NCI-H526 (cell line): ENCODE results near the gene LUC7L3.
"Not testable (repeated sequence)": the region's sequence is repeated elsewhere in the genome, so short reads cannot be mapped to it uniquely, and the experiment has no call there.

ENCODE experiments used
- DNase-seq, 2 experiments: peaks; one replicate each; lab custom pipeline; 2025; lab: John Stamatoyannopoulos, UW

LUC7L3 gene

DNA sequence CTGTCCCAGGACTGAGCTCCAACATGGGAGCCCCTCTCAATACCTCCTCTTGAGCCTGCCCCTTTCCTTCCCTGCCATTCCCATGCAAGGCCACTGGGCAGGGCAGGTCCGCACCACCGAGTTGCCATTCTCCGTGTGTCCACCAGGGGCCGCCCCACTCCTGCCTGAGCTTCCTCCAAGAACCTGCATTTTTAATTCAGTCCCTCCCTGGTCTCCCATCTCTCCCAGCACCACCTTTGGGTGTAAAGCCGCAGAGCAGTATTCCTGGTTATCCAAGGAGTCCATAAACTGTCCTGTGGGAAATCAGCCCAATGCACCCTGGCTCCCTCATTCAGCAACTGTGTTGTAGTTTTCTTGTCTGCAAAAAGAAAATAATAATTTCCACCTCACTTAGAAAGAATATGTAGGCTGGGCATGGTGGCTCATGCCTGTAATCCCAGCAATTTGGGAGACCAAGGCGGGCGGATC is 63.8 kb downstream of the LUC7L3 start:
- peak; percentile 86 to 93 for DNase-seq

DNA sequence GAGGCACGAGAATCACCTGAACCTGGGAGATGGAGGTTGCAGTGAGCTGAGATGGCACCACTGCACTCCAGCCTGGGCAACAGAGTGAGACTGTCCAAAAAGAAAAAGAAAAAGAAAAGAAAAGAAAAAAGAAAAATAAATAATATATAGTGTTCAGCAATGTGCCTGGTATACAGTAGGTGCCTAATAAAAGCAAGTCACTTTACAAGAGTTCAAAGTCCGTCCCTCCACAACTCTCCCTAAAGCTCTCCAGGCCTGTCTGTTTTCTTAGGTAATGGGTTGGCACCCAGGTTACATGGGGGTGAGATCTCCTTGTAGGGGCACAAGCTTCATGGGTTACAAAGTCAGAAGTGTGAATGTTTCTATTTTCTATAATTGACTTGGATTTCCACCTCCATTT is 64.5 kb downstream of the LUC7L3 start:
- DNase-seq: no peak

DNA sequence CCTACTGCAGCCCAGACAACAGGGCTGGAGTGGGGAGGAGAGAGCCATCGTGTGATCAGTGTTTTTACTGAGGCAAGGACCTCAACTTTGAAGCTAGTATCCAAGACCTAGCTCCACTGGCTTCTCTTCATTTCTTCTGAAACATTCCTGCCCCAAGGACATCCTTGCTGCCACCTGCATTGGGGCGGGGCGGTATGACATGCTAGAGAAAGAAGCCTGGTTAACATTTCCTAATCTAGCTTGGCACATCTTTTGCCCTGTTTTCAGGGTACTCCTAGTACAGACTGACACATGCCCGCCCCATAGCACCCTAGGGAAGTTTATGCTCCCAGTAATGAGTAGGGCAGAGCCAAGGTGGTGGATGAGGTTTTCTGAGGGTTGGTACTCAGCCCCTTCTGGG is 65.7 kb downstream of the LUC7L3 start:
- no peak for DNase-seq

DNA sequence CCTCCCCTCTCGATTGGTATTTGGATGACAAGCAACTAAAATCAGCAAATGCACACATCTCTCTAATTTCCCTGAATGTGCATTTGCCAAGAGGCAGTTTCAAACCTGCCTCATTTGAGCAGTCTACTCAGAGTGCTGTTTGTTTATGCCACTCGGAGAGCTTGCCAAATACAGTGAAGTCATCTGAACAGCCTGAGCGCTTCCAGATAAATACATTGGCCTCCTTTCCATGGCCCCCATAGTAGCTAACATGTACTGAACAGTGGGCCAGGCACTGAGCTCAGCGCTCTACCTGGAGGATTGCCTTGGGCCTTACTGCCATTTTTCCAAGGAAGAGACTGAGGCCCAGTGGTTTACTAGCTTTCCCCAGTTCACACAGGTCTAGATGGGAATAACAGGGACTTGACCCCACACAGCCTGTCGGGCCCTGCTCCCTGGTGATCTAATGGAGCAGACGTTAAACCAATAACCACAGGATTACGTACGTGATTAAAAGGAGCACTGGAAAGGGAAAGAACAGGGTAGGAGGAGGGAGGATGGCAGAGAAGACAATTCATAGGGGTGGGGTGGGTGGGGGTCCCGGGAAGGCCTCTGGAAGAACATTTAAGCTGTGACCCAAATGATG is 66.7 kb downstream of the LUC7L3 start:
- DNase-seq: no peak

- peak in 1 of 2 experiments; percentile 29 for DNase-seq
Measured at GRCh38 chr17:50787106-50787505, 67.7 kb downstream of the LUC7L3 start.

DNA sequence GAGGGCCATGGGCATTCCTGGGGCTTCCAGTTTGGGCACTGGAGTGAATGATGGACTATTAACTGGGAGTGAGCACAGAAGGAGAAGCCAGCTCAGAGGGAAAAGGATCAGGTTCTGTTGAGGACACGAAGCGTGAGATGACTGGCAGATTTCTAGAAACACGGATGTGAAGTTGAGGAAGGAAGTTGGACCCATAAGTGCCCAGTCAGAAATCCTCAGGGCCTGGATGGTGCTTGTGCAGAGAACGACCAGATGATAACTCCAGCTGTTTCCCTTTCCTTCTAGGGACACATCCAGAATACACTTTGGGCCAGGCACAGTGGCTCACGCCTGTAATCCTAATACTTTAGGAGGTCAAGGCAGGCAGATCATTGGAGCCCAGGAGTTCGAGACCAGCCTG is 71.2 kb downstream of the LUC7L3 start:
- DNase-seq: no peak

DNA sequence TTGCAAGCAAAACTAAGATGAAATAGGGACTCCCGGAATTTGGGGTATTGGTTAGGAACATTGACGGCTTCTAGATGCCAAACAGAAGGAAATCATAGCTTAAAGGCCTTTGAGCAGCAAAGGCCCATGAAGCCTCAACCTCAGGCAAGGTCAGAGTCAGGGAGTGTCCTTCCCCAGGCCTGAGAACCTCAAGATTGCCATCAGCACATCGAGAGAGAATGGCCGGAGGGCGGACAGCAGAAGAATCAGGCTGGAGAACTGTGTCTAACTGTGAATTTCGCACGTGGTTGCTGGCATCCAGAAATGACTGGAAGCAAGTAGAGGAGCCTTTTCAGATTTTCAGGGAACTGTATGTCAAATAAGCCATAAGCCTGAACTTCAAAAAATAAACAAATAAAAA is 72.7 kb downstream of the LUC7L3 start:
- DNase-seq: no peak

- no peak for DNase-seq
Measured at GRCh38 chr17:50793007-50793406, 73.6 kb downstream of the LUC7L3 start.

DNA sequence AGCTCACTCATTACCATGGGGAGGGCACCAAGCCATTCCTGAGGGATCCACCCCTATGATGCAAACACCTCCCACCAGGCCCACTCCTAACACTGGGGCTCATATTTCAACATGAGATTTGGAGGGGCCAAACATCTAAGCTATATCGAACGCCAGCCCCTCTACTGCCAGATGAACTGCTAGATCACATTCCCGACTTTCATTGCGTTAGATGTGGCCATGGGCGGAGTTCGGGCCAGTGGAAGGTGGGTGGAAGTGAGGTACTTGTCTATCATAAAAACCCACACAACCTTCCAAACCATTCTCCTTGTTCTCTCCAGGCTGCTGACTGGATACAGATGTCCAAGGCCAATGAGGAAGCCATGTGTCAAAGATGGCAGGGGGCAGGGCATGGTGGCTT is 75.0 kb downstream of the LUC7L3 start:
- DNase-seq: no peak

DNA sequence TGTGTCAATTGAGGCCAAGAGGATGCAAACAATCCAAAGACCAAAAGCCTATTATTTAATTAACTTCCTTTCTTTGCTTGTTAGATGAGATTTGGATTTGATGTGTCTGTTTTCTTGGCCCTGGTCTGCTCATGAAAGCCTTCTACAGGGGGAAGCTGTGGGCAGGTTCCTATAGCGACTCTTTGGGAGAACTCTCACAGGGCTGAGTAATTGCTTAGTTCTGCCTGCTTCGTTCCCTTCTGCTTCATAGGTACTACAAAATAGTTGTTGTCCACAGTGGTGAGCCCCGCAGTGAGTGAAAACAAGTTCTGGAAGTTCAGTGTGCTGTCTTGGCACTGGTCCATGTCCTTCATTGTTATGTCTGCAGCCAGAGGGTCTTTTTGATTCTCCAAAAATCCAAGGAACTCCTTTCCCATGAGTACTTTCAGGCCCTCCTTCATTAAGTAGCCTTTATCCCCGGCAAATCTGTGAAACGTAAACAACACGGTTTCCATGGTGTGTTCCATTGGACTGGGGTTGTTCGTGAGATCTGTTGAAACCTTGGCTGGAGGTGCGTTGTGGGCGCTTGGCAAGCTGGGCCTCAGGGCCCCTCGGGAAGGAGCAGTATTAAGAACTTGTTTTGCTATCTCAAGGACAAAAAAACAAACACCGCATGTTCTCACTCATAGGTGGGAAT is 77.9 kb downstream of the LUC7L3 start:
- DNase-seq: no peak

DNA sequence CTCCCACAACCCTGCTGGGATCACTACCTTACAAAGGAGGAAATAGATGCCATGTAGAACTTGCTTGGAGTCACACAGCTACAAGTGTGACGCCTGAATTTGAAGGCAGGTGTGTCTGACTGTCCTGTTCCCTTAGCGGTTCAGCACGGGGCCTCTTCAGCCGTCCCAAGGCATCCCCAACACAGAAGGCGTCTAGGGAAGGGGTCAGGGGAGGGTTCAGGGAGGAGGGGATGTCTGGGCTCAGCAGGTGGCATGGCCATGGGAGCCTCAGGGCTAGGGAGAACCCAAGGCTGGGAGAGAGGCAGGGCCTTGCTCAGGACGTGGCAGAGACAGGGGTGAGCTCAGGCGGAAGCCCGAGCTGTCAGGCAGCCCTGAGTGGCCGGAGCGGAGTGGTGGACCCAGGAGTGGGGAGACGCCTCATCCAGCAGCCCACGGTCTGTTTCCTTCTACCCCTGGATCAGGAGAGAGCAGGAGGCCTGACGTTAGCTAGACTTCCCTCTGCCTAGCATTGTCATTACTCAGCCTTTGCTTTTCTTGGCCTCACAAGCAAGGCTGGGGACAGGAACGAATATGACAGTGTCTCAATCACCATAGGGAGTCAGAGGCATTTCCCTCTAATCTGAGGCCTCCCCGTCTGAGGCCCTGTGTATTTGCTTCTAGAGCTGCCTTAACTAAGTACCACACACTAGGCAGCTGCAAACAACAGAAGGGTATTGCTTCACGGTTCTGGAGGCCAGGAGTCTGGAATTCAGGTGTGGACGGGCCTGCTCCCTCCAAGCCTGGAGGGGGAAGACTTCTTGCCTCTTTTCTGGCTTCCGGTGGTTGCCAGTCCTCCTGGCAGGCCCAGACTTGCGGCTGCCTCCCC is 79.3 kb downstream of the LUC7L3 start:
- peak in 1 of 2 experiments; percentile 53 for DNase-seq

- no peak for DNase-seq
Measured at GRCh38 chr17:50799582-50799981, 80.2 kb downstream of the LUC7L3 start.

GRCh38 chr17:50800196-50800700 is 80.8 kb downstream of the LUC7L3 start:
- DNase-seq: no peak

DNA sequence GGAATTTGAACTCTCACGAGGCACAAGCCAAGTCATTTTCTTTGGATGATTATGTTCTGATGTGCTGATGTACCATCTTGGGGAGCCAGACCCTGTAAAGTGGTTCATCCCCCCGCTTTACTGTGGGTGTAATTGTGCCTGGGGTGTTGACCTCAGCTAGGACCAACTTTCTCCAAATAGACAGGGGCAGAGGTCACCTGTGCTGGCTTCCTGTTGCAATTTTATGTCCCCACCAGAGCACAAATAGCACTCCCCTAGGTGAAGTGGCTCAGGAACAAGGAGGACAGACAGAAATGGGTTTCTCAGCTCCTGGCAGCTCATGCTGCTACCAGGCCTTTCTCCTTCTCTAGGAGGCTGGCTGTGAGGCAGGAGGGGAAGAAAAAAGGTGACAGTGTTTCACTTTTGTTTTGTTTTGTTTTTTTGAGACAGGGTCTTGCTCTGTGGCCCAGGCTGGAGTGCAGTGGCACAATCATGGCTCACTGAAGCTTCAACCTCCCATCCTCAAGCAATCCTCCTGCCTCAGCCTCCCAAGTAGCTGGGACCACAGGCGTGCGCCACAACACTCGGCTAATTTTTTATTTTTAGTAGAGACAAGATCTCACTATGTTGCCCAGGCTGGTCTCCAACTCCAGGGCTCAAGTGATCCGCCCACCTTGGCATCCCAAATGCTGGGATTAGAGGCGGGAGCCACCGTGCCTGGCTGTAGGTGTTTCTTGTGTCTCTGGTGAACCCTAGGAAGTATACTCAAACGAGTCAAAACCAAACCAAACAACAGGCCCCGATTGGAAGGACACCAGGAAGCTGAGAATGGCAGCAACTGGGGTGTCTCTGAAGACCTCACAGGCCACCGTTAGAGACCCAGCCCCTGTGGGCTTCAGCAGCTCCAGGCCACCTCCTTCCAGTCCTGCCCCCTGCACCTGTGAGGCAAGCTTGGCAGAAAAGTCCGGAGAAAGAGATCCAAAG is 83.5 kb downstream of the LUC7L3 start:
- DNase-seq: no peak

DNA sequence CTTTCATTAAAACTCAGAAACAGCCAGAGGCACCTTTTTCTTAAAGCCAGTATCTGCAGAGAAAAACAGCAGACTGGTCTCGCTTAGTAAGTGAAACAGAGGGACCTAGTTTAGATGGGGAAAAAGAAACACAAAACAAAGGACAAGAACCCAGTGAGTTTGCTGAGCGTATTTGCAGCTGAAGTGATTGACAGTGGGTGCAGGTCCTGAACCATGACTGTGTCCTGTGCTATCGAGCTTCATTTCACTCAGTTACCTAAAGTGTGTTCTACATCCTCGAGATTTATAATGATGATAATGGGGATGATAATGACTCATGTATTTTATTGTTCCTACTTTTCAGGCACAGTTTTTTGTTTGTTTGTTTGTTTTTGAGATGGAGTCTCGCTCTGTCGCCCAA is 84.3 kb downstream of the LUC7L3 start:
- no peak for DNase-seq

GRCh38 chr17:50804749-50805475 is 85.5 kb downstream of the LUC7L3 start:
- not testable (repeated sequence) for DNase-seq

DNA sequence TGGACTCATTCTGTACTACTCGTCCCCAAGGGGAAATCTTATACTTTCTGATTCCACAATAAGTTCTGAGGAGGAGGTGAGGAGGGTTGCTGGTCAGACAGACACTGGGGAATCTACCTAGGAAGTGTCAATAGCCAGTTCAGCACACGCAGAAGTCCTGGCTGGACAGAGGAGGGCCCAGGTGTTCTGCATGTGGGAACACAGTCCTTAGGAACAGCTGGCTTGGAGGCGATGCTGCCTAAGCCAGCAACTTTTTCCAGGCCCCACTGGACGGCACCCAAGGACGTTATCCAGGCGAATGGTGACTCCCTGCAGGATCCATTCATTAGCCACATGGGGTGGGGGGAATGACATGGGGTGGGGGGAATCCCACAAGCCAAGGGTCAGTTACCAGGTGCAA is 86.1 kb downstream of the LUC7L3 start:
- no peak for DNase-seq
